Endothelial cell of umbilical vein (primary cell): ENCODE results near the gene CRAT. TPM values are rescaled to one million over a fixed set of nuclear protein-coding genes. Genes with fewer than 3 reads are reported as not detected.

Source experiments
- BruUV-seq: library from RNA; stranded (reverse); fragments of 400-500 nt; replicated peaks from 2 replicates; lab custom pipeline; 2021; lab: Mats Ljungman, UMichigan
- CTCF ChIA-PET: fragments of 300-600, 350-600 bp; sonication (Branson Sonifier 250); formaldehyde crosslinking; loops from one replicate; lab custom pipeline; 2021; ENCODE audit warnings: antibody characterized with exemption, inconsistent platforms; lab: Charles Lee
- POLR2A ChIA-PET: fragments of 300-600, 350-600 bp; sonication (Branson Sonifier 250); formaldehyde crosslinking; loops from one replicate; lab custom pipeline; 2021; ENCODE audit warnings: antibody characterized with exemption, inconsistent platforms; lab: Charles Lee
- DNase-seq: peaks from one replicate; pipeline ENCODE4 v3.0.0-alpha.2; 2011; ENCODE audit warnings: low read depth, low spot score
- FAIRE-seq: peaks from 2 replicates; lab custom pipeline; 2011; peaks lifted over from hg19 to GRCh38; lab: Jason Lieb, UNC
- H2AFZ ChIP-seq: 2 replicates; pipeline ENCODE4 v1.6.0; 2012; ENCODE audit warnings: low read depth, low read length, control low read depth, inconsistent platforms
- H3K27ac ChIP-seq: 2 replicates; pipeline ENCODE4 v1.5.1; 2011; ENCODE audit warnings: low read depth, mild to moderate bottlenecking, control low read depth, low read length, moderate library complexity; ENCODE audit not compliant: insufficient read depth
- H3K27me3 ChIP-seq, 2 experiments: 2 replicates each; pipeline versions ENCODE4 v1.6.0 to v1.6.1; 2011; ENCODE audit warnings: low read length in 2 of 2, mixed read lengths in 1 of 2; ENCODE audit not compliant: control insufficient read depth in 2 of 2, insufficient read depth in 2 of 2
- H3K36me3 ChIP-seq, 2 experiments: 2 replicates in 1 of 2; 3 replicates in 1 of 2; pipeline ENCODE4 v1.5.1; 2011; ENCODE audit warnings: low read length in 2 of 2, mild to moderate bottlenecking in 1 of 2, moderate library complexity in 1 of 2; ENCODE audit not compliant: control insufficient read depth in 2 of 2, insufficient read depth in 2 of 2; ENCODE audit errors: extremely low read depth in 1 of 2
- H3K4me1 ChIP-seq: 3 replicates; pipeline ENCODE4 v1.5.1; 2011; ENCODE audit warnings: mild to moderate bottlenecking, low read length; ENCODE audit not compliant: control insufficient read depth, insufficient read depth; ENCODE audit errors: extremely low read depth
- H3K4me2 ChIP-seq: 2 replicates; pipeline ENCODE4 v1.6.1; 2011; ENCODE audit warnings: low read length, control low read depth, mixed read lengths; ENCODE audit not compliant: insufficient read depth
- H3K4me3 ChIP-seq, 3 experiments: fragments of 200-600 bp in 1 of 3; sonication (generic), shearing (Covaris generic) in 1 of 3; replicated peaks in 1 of 3; 2 replicates each; pipeline ENCODE4 v1.5.1; 2011 to 2016; ENCODE audit warnings: control low read depth in 3 of 3, low read length in 3 of 3, mild to moderate bottlenecking in 2 of 3, inconsistent platforms in 1 of 3, low read depth in 1 of 3, moderate library complexity in 1 of 3; ENCODE audit not compliant: insufficient read depth in 1 of 3
- H3K79me2 ChIP-seq: 2 replicates; pipeline ENCODE4 v1.6.0; 2012; ENCODE audit warnings: low read length, inconsistent platforms; ENCODE audit not compliant: control insufficient read depth, insufficient read depth
- H3K9ac ChIP-seq: replicated peaks from 2 replicates; pipeline ENCODE3; 2011; ENCODE audit warnings: low read length, control low read depth; ENCODE audit not compliant: insufficient read depth; ENCODE audit errors: extremely low read depth
- H3K9me1 ChIP-seq: replicated peaks from 3 replicates; pipeline ENCODE4 v1.6.0; 2011; ENCODE audit warnings: mild to moderate bottlenecking, low read length; ENCODE audit not compliant: control insufficient read depth, insufficient read depth; ENCODE audit errors: extremely low read depth
- H3K9me3 ChIP-seq: replicated peaks from 2 replicates; pipeline ENCODE4 v1.5.1; 2012; ENCODE audit warnings: low read length, inconsistent platforms; ENCODE audit not compliant: control insufficient read depth, insufficient read depth
- H4K20me1 ChIP-seq: replicated peaks from 2 replicates; pipeline ENCODE3; 2011; ENCODE audit warnings: mild to moderate bottlenecking, low read length; ENCODE audit not compliant: control insufficient read depth, insufficient read depth; ENCODE audit errors: extremely low read depth
- EZH2 ChIP-seq: IDR thresholded peaks from 2 replicates; pipeline ENCODE4 v1.6.1; 2012; ENCODE audit warnings: borderline replicate concordance, low read depth, mild to moderate bottlenecking, moderate library complexity, low read length, inconsistent platforms; ENCODE audit not compliant: severe bottlenecking
- FOS ChIP-seq: IDR thresholded peaks from 2 replicates; pipeline ENCODE4 v1.6.1; 2011; ENCODE audit warnings: mild to moderate bottlenecking, low read length, moderate library complexity, borderline replicate concordance; ENCODE audit not compliant: insufficient read depth
- GATA2 ChIP-seq: IDR thresholded peaks from 2 replicates; pipeline ENCODE4 v1.7.0; 2011; ENCODE audit warnings: low read depth, mild to moderate bottlenecking, moderate library complexity, mixed read lengths, low read length; ENCODE audit not compliant: insufficient read length, insufficient read depth
- JUN ChIP-seq: IDR thresholded peaks from 2 replicates; pipeline ENCODE4 v1.6.1; 2011; ENCODE audit warnings: borderline replicate concordance, low read depth; ENCODE audit not compliant: insufficient read length, insufficient read depth
- MYC ChIP-seq: IDR thresholded peaks from one replicate; pipeline ENCODE4 v1.6.1; 2011; ENCODE audit warnings: mild to moderate bottlenecking, low read depth, low read length
- POLR2A ChIP-seq: IDR thresholded peaks from 2 replicates; pipeline ENCODE4 v1.6.1; 2012; ENCODE audit warnings: low read depth, mild to moderate bottlenecking, control low read depth, low read length
- POLR2AphosphoS5 ChIP-seq: IDR thresholded peaks from 2 replicates; pipeline ENCODE4 v1.6.1; 2012; ENCODE audit warnings: low read depth, mild to moderate bottlenecking, control low read depth, low read length, moderate library complexity; ENCODE audit not compliant: insufficient read depth
- dilution Hi-C: fragments of 300-500 bp; cut with MboI; formaldehyde crosslinking; loops from one replicate; pipeline ENCODE4 v1.15.0; 2019; ENCODE audit warnings: low sequenced_read_pairs; ENCODE audit not compliant: extremely low pct_ligation_motif_present
- intact Hi-C: fragments of 100-400 bp; cut with micrococcal nuclease; formaldehyde crosslinking; loops from one replicate; pipeline ENCODE4 v1.10.0; 2022
- polyA plus RNA-seq, 4 experiments: library from polyadenylated mRNA; depleted of rRNA in 3 of 4; stranded (reverse) in 3 of 4; unstranded in 1 of 4; fragments of >200 nt; gene quantifications; 2 replicates each; pipeline versions ENCODE4 v1.2.1 to v1.2.3, GENCODE V29; 2011 to 2012; ENCODE audit warnings: missing spikeins in 1 of 4
- total RNA-seq: library from RNA; stranded (reverse); gene quantifications from 2 replicates; pipeline ENCODE4 v1.2.3, GENCODE V29; 2021
- TF ChIP-seq, protein P1 (sequence below), 2 donors: IDR thresholded peaks; 1 replicate in 1 of 2; 2 replicates in 1 of 2; pipeline ENCODE4 v1.5.1; 2011; ENCODE audit warnings: low read length in 2 of 2, mild to moderate bottlenecking in 2 of 2, moderate library complexity in 2 of 2, control low read depth in 1 of 2, inconsistent platforms in 1 of 2, low read depth in 1 of 2; ENCODE audit not compliant: insufficient read depth in 1 of 2; ENCODE audit errors: extremely low read depth in 1 of 2
- TF ChIP-seq, protein P2 (sequence below): IDR thresholded peaks from 2 replicates; pipeline ENCODE4 v1.6.1; 2011; ENCODE audit not compliant: insufficient read depth, insufficient read length

CRAT gene
- total and polyA plus RNA-seq, 2 donors (not counting 3 experiments of a cell fraction or from before 2014, with no cell fraction given): 34.2 to 55.3 TPM

DNA sequence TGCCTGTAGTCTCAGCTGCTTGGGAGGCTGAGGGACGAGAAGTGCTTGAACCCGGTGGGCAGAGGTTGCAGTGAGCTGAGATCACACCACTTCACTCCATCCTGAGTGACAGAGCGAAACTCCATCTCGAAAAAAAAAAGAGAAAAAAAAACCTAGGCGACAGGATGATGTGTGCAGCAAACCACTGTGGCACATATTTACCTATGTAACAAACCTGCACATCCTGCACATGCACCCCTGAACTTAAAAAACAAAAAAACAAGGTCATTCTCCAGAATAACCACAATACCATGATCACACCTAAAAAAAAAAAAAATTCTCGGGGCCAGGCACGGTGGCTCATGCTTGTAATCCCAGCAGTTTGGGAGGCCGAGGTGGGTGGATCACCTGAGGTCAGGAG, 37.2 kb downstream of the CRAT start:
- dilution Hi-C loops (no loop called here), intact Hi-C loops (no loop called here)
- CTCF ChIA-PET: no interaction called here
- H2AFZ ChIP-seq: no peak overlapping the region
- H4K20me1 ChIP-seq: no peaks in the 10 kb centered on the region
- DNase-seq (no peak), FAIRE-seq (no peak)
- TF ChIP-seq, protein P1, sequence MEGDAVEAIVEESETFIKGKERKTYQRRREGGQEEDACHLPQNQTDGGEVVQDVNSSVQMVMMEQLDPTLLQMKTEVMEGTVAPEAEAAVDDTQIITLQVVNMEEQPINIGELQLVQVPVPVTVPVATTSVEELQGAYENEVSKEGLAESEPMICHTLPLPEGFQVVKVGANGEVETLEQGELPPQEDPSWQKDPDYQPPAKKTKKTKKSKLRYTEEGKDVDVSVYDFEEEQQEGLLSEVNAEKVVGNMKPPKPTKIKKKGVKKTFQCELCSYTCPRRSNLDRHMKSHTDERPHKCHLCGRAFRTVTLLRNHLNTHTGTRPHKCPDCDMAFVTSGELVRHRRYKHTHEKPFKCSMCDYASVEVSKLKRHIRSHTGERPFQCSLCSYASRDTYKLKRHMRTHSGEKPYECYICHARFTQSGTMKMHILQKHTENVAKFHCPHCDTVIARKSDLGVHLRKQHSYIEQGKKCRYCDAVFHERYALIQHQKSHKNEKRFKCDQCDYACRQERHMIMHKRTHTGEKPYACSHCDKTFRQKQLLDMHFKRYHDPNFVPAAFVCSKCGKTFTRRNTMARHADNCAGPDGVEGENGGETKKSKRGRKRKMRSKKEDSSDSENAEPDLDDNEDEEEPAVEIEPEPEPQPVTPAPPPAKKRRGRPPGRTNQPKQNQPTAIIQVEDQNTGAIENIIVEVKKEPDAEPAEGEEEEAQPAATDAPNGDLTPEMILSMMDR (IDR thresholded peaks at IDR 0.05; ENCODE audit: extremely low read depth in 1 of 2, insufficient read depth in 1 of 2, low read depth in 1 of 2, low read length in 2 of 2): no peak
- no peak for TF ChIP-seq MYC
- TF ChIP-seq EZH2: no peak
- TF ChIP-seq FOS: no peak
- TF ChIP-seq POLR2AphosphoS5: no peak
- no peak for TF ChIP-seq JUN
- TF ChIP-seq POLR2A: no peak
- TF ChIP-seq GATA2: no peak
- TF ChIP-seq, protein P2, sequence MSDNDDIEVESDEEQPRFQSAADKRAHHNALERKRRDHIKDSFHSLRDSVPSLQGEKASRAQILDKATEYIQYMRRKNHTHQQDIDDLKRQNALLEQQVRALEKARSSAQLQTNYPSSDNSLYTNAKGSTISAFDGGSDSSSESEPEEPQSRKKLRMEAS: no peak
- H3K9me1 ChIP-seq: no peaks in the 10 kb centered on the region
- H3K9ac ChIP-seq: no peak overlapping the region
- no peak overlapping the region for H3K4me2 ChIP-seq
- H3K4me1 ChIP-seq: no peaks in the 10 kb centered on the region
- POLR2A ChIA-PET: no interaction called here
- no peaks in the 10 kb centered on the region for H3K27me3 ChIP-seq
- H3K4me3 ChIP-seq: no peak overlapping the region
- H3K27ac ChIP-seq: no peak overlapping the region
- peaks cover 0 to 8% of the 10 kb centered on the region in 2 experiments for H3K36me3 ChIP-seq
- no peaks in the 10 kb centered on the region for H3K9me3 ChIP-seq
- no peaks in the 10 kb centered on the region for H3K79me2 ChIP-seq
- BruUV-seq: no TSS peak
